Small intestine (tissue), 7 donors: ENCODE data around the gene FGF12. TPM values are rescaled to one million over a fixed set of nuclear protein-coding genes. Genes with fewer than 3 reads are reported as not detected.

ENCODE experiments used
- DNase-seq, 2 donors: peaks; one replicate each; pipeline versions ENCODE4 v3.0.0 to v3.0.0-alpha.2; 2013
- FAIRE-seq: peaks from 2 replicates; lab custom pipeline; 2012; peaks lifted over from hg19 to GRCh38; lab: Jason Lieb, UNC
- H3K27ac ChIP-seq, 3 donors: one replicate each; pipeline ENCODE4 v1.5.1; 2013; ENCODE audit warnings: low read length in 2 of 3, mild to moderate bottlenecking in 2 of 3, control low read depth in 1 of 3, inconsistent platforms in 1 of 3, low read depth in 1 of 3, moderate library complexity in 1 of 3
- H3K27me3 ChIP-seq, 3 donors: one replicate each; pipeline ENCODE4 v1.6.1; 2013; ENCODE audit warnings: low read length in 3 of 3, inconsistent platforms in 1 of 3; ENCODE audit not compliant: control insufficient read depth in 3 of 3, insufficient read depth in 3 of 3
- H3K36me3 ChIP-seq, 3 donors: one replicate each; pipeline ENCODE4 v1.6.1; 2013; ENCODE audit warnings: low read length in 3 of 3, inconsistent platforms in 1 of 3, low read depth in 1 of 3, mild to moderate bottlenecking in 1 of 3, moderate library complexity in 1 of 3; ENCODE audit not compliant: control insufficient read depth in 3 of 3, insufficient read depth in 2 of 3
- H3K4me1 ChIP-seq, 3 donors: one replicate each; pipeline ENCODE4 v1.6.1; 2013; ENCODE audit warnings: low read length in 2 of 3, inconsistent platforms in 1 of 3, low read depth in 1 of 3, mild to moderate bottlenecking in 1 of 3, moderate library complexity in 1 of 3; ENCODE audit not compliant: control insufficient read depth in 3 of 3, insufficient read depth in 2 of 3
- H3K4me3 ChIP-seq, 3 donors: one replicate each; pipeline ENCODE4 v1.5.1; 2013; ENCODE audit warnings: low read length in 3 of 3, control low read depth in 1 of 3, inconsistent platforms in 1 of 3, low read depth in 1 of 3, mild to moderate bottlenecking in 1 of 3, moderate library complexity in 1 of 3
- H3K9me3 ChIP-seq, 2 donors: one replicate each; pipeline ENCODE4 v1.6.1; 2013; ENCODE audit warnings: low read depth in 1 of 2, low read length in 1 of 2; ENCODE audit not compliant: control insufficient read depth in 2 of 2, insufficient read depth in 1 of 2
- WGBS, 3 donors: extraction: QIAGEN DNeasy Blood & Tissue Kit; methylation state at CpG; one replicate each; pipeline ENCODE4 v1.1.7; 2013; 5-methylcytosine and 5-hydroxymethylcytosine counted together
- polyA plus RNA-seq, 4 donors: library from polyadenylated mRNA; stranded (reverse) in 3 of 4; unstranded in 1 of 4; fragments of 200-250 nt in 3 of 4; fragments of 120-200 nt in 1 of 4; gene quantifications; one replicate each; pipeline versions ENCODE4 v1.2.1 to v1.2.3, GENCODE V29; 2013
- donor health status: healthy with polysubstance abuse.
- donor health status: control.
- donor health status: control.
- donor health status: Bipolar disorder and iron deficiency.
- donor health status: healthy.

The FGF12 gene
- polyA plus RNA-seq, 4 donors, result 0.39 to 1.1 (median 0.43) TPM; not detected in 1

DNA sequence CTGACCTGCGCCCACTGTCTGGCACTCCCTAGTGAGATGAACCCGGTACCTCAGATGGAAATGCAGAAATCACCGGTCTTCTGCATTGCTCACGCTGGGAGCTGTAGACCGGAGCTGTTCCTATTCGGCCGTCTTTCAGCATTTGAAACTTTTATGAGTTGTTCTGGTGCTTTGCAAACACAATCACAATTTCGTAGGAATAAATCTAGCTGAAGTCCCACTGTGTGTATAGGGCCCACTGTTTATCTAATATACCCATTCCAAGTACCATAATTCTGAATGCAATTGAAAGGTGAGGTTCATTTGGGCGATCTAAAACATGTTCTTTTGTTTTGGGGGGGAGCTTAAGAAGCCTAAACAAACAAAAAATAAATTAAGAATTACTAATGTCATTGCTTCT, 572.1 kb downstream of the FGF12 start:
- H3K27ac ChIP-seq, result no peak overlapping the region
- H3K4me3 ChIP-seq, result no peak overlapping the region
- H3K9me3 ChIP-seq, result no peaks in the 10 kb centered on the region
- no peaks in the 10 kb centered on the region for H3K27me3 ChIP-seq
- WGBS, 3 donors, result 15 to 29% (median 23%) methylated on average over 7 to 9 of the region's 9 CpGs
- FAIRE-seq, result no peak
- H3K36me3 ChIP-seq, result no peaks in the 10 kb centered on the region
- no peak for DNase-seq
- no peaks in the 10 kb centered on the region for H3K4me1 ChIP-seq

DNA sequence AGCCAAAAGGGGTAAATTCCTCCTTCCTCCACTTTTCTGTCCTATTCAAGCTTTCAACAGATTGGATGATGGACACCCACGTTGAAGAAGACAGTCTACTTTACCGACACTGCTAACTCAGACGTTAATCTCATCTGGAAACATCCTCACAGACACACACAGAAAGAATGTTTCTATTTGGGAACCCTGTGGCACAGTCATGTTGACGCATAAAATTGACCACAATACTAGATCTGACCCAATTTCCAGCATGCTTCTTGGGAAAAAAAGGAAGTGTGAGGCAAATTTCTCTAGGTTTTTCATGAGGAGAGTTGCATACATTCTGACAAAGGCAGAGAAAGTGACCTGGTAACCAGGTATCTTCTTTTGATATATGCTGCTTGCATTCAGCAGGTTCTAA, 594.1 kb downstream of the FGF12 start:
- no peak for DNase-seq
- WGBS, 3 donors, result 84 to 91% (median 88%) methylated on average over 4 of the region's 4 CpGs
- peaks cover 0 to 3% of the 10 kb centered on the region in 2 donors for H3K9me3 ChIP-seq
- H3K4me3 ChIP-seq, result no peak overlapping the region
- H3K27ac ChIP-seq, result no peak overlapping the region
- no peak for FAIRE-seq
- H3K27me3 ChIP-seq, result no peaks in the 10 kb centered on the region
- no peaks in the 10 kb centered on the region for H3K36me3 ChIP-seq
- H3K4me1 ChIP-seq, result no peaks in the 10 kb centered on the region

DNA sequence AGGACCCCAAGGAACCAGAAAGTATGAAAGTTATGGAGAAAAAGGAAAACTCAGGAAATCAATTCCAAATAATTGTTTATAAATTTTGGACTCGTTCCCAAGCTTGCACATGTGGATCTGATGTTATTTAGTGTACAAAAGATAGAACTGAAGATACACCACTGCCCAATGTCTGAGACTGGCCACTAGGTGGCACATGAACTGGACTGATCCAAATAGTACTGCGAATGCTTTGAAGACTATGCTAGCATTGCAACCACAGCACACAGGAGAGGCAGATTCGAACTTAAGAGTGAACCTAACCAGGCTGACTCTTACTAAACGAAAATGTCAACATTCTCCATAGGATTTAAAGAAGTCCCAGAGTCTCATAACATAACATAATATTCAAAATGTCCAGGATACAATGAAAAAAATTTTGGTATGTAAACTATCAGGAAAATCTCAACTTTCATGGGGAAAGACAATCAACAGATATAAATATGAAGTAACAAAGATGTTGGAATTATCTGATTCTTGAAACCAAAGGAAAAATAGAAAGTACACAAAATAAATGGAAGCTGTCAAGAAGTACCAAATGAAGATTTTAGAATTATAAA, 596.7 kb downstream of the FGF12 start:
- peaks cover 0 to 3% of the 10 kb centered on the region in 2 donors for H3K9me3 ChIP-seq
- 15 to 27% (median 22%) methylated on average over 4 of the region's 4 CpGs for WGBS, 3 donors
- H3K36me3 ChIP-seq, result no peaks in the 10 kb centered on the region
- H3K27ac ChIP-seq, result no peak overlapping the region
- DNase-seq, result peak; percentile 25 to 46
- H3K4me1 ChIP-seq, result no peaks in the 10 kb centered on the region
- H3K4me3 ChIP-seq, result no peak overlapping the region
- H3K27me3 ChIP-seq, result no peaks in the 10 kb centered on the region
- no peak for FAIRE-seq

DNA sequence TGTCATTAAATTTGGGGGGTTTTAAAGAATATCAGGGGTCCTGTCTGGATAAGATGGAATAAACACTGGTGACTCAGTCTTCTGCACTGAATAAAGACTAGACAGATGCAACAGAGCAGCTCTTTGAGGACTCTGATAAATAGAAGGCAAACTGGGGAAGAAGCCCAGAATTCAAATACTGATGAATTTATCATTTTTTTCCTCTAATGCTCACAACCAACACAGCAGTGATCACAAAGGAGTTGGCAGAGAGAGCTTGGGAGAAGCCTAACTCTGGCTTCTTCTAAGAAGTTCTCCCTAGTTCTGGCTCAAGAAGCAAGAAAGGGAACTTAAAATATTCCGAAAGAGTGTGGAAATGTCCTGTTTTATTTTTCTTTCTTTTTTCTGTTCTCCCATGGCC, 597.8 kb downstream of the FGF12 start:
- Histone ChIP-seq H3K36me3 (no peaks in the 10 kb centered on the region), H3K4me1 (no peaks in the 10 kb centered on the region), H3K27me3 (no peaks in the 10 kb centered on the region), H3K4me3 (no peak overlapping the region), H3K9me3 (peaks cover 0 to 3% of the 10 kb centered on the region in 2 donors), H3K27ac (no peak overlapping the region)
- FAIRE-seq (no peak), DNase-seq (no peak)
- 84 to 96% (median 86%) methylated on average over 1 of the region's 1 CpG for WGBS, 3 donors

DNA sequence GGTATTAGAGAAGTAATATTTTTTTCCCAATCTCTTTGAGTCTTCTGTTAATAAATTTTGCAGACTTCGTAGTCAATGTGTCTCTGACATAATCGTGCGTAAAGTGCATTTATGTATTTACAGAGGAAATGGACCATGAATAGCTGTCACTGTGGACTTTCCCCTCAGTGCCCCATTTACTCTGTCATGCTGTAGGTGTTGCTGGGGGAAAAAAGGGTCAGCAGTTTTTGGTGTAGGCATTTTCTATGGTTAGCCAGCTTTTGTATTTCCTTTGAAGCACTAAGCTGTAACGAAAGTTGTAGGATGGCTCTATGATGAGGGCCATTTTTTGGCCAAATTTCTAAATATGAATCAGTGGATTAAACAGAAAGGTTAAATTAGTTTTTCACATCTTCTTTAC, 598.4 kb downstream of the FGF12 start:
- no peak for DNase-seq
- H3K36me3 ChIP-seq, result no peaks in the 10 kb centered on the region
- FAIRE-seq, result no peak
- 51 to 54% (median 54%) methylated on average over 4 of the region's 4 CpGs for WGBS, 3 donors
- H3K27me3 ChIP-seq, result no peaks in the 10 kb centered on the region
- no peak overlapping the region for H3K27ac ChIP-seq
- no peak overlapping the region for H3K4me3 ChIP-seq
- no peaks in the 10 kb centered on the region for H3K4me1 ChIP-seq
- peaks cover 0 to 3% of the 10 kb centered on the region in 2 donors for H3K9me3 ChIP-seq

DNA sequence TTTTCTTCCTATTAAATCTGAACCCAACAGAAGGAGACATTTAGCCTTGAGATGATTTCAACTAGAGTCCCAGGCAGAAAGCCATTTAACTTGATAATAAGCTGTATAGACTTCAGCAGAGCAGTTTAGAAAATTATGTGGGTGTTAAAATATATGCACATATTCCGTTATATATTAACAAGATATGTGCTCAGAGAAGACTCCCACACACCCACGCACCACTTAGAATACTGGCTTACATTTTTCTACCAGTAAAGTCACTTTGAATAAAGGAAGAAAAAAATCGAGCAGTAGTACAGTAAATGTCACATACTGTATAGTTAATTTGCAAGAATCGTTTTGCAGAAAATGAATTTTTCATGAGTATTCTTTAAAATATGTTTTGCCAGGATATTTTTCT, 599.3 kb downstream of the FGF12 start:
- 71 to 85% (median 83%) methylated on average over 4 of the region's 4 CpGs for WGBS, 3 donors
- no peaks in the 10 kb centered on the region for H3K4me1 ChIP-seq
- DNase-seq (no peak), FAIRE-seq (no peak)
- H3K27ac ChIP-seq, result no peak overlapping the region
- H3K4me3 ChIP-seq, result no peak overlapping the region
- peaks cover 0 to 3% of the 10 kb centered on the region in 2 donors for H3K9me3 ChIP-seq
- H3K36me3 ChIP-seq, result no peaks in the 10 kb centered on the region
- H3K27me3 ChIP-seq, result no peaks in the 10 kb centered on the region

DNA sequence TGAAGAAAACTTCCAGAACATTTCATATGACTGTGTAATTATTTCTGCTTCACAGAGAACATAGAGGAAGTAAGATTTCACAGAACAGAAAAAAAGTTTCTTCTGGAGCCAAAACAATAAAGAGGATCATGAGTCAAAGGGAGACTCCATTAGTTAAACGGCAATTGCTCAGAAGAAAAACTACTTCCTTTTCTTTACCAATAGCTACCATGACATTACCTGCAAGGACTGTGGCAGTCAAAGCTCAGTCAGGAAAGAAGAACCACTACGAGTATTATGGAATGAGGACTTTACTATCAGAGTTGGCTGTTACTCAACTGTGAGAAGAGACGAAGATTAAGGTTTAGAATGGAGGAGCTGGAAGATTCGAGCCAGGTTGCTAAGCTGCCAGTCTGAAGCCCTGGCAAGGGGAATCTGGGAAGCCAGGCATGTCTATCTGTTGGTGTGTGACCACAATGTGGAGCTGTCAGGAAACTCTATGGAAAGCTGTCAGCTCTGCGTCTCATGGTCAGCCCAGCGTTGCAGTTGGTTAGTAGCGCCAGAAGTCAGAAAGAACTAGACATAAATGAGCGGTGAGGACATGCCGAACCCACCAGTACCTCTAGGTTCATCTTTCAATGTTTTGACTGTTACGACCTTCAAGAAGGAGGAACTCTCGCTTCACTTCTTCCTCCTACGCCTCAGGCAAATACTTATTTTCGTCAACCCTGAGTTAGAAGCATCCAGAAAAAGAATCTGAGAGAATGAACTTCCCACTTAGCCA, 604.3 kb downstream of the FGF12 start:
- Histone ChIP-seq H3K27me3 (no peaks in the 10 kb centered on the region), H3K27ac (no peak overlapping the region), H3K4me3 (no peak overlapping the region), H3K36me3 (no peaks in the 10 kb centered on the region), H3K4me1 (no peaks in the 10 kb centered on the region), H3K9me3 (no peaks in the 10 kb centered on the region)
- DNase-seq (no peak), FAIRE-seq (no peak)
- WGBS, 3 donors, result 77 to 86% (median 81%) methylated on average over 13 of the region's 13 CpGs

DNA sequence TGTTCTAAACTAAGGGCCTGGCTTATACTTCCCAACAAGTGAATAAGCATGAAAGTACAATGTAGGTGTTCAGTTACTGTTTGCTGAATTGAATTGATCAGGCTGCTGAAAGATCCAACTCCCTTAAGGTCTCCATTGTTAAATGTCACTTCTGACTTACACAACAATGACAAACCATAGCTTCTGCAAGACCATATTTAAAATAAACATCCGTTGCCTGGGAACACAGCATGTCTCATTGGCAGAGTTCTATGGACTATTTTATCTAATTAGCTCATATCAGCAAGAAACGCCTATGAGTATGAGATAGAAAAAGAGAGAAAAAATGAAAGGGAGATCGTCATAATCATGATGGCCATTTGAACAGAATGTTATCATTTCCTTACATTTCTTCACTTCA, 605.4 kb downstream of the FGF12 start:
- Histone ChIP-seq H3K4me3 (no peak overlapping the region), H3K4me1 (no peaks in the 10 kb centered on the region), H3K36me3 (no peaks in the 10 kb centered on the region), H3K27ac (no peak overlapping the region), H3K27me3 (no peaks in the 10 kb centered on the region), H3K9me3 (no peaks in the 10 kb centered on the region)
- 25 to 44% (median 27%) methylated on average over 3 of the region's 3 CpGs for WGBS, 3 donors
- no peak for FAIRE-seq
- DNase-seq, result no peak
